Heart left ventricle (tissue), 16 donors: ENCODE data around the gene ANGPTL8. TPM values are rescaled to one million over a fixed set of nuclear protein-coding genes. Genes with fewer than 3 reads are reported as not detected.

Experiments
- ATAC-seq, 4 donors: fragments of 200-7000 bp; cut with Tn5 transposase; one replicate each; pipeline ENCODE4 v1.9.1; 2020 to 2022; ENCODE audit warnings: moderate library complexity in 4 of 4, mild to moderate bottlenecking in 3 of 4, moderate number of reproducible peaks in 1 of 4
- DNase-seq, 5 donors: peaks; one replicate each; pipeline ENCODE4 v3.0.0-alpha.2; 2020
- H3K27ac ChIP-seq, 12 donors: fragments of 200-600 bp; sonication (generic) in 4 of 12; one replicate each; pipeline versions ENCODE4 v1.5.0 to v1.8.0; 2016 to 2022; ENCODE audit warnings: mild to moderate bottlenecking in 2 of 12
- H3K27me3 ChIP-seq, 9 donors: fragments of 200-600 bp; sonication (generic) in 2 of 9; one replicate each; pipeline versions ENCODE4 v1.5.1 to v1.8.0; 2016 to 2022; ENCODE audit warnings: mild to moderate bottlenecking in 3 of 9
- H3K36me3 ChIP-seq, 9 donors: fragments of 200-600 bp; sonication (generic) in 2 of 9; one replicate each; pipeline versions ENCODE4 v1.5.0 to v1.8.0; 2018 to 2022; ENCODE audit warnings: mild to moderate bottlenecking in 2 of 9
- H3K4me1 ChIP-seq, 12 donors: fragments of 200-600 bp; sonication (generic) in 4 of 12; one replicate each; pipeline versions ENCODE4 v1.5.0 to v1.8.0; 2016 to 2022; ENCODE audit warnings: mild to moderate bottlenecking in 3 of 12
- H3K4me3 ChIP-seq, 12 donors: fragments of 200-600 bp; sonication (generic) in 4 of 12; one replicate each; pipeline versions ENCODE4 v1.5.0 to v1.8.0; 2017 to 2022; ENCODE audit warnings: mild to moderate bottlenecking in 9 of 12, moderate library complexity in 4 of 12
- H3K9me3 ChIP-seq, 12 donors: fragments of 200-600 bp; sonication (generic) in 4 of 12; one replicate each; pipeline versions ENCODE4 v1.5.0 to v1.8.0; 2016 to 2022; ENCODE audit warnings: mild to moderate bottlenecking in 1 of 12
- POLR2A ChIP-seq, 2 donors: fragments of 450-650 bp; IDR thresholded peaks; one replicate each; pipeline ENCODE4 v1.6.1; 2017; ENCODE audit warnings: antibody characterized with exemption in 2 of 2, mild to moderate bottlenecking in 2 of 2, moderate library complexity in 2 of 2
- WGBS, 4 donors: extraction: QIAGEN DNeasy Blood & Tissue Kit in 2 of 4; methylation state at CpG; one replicate each; pipeline versions ENCODE4 v1.1.5 to v1.1.7; 2013 to 2018; 5-methylcytosine and 5-hydroxymethylcytosine counted together
- intact Hi-C, 10 donors: fragments of 100-400 bp; cut with DNase I; formaldehyde crosslinking; loops; one replicate each; pipeline versions ENCODE4 v1.11.1 to v1.14.2; 2022
- polyA plus RNA-seq, 2 donors: library from polyadenylated mRNA; stranded (reverse); fragments of 200-250 nt; gene quantifications; one replicate each; pipeline ENCODE4 v1.2.3, GENCODE V29; 2013
- total RNA-seq, 9 donors: library from RNA; depleted of rRNA in 2 of 9; stranded (reverse); fragments of >200 nt in 2 of 9; fragmentation: NEBNext Ultra II Directional in 3 of 9; extraction: Animal tissue kit (Norgen Biotek cat#: 25700) in 3 of 9; gene quantifications; one replicate each; pipeline versions ENCODE4 v1.1.0 to v1.2.4, GENCODE V29; 2016 to 2023
- TF ChIP-seq, protein P1 (sequence below), 12 donors: fragments of 200-600 bp; sonication (generic) in 4 of 12; IDR thresholded peaks; one replicate each; pipeline versions ENCODE4 v1.5.0 to v1.8.0; 2018 to 2022; ENCODE audit warnings: antibody characterized with exemption in 12 of 12, mild to moderate bottlenecking in 5 of 12
- donor health status: ischemic (EF 13 %, LVEDD 7.1; RV severe dilation, severe dysfunction).
- donor health status: healthy with polysubstance abuse.
- donor health status: DM: no; HTN: yes; CAD: no.
- donor health status: DM: no; HTN: no; CAD: no.
- donor health status: ischemic (EF 25% LVEDD 6.9; RV normal size, moderate dysfunction).
- donor health status: ischemic (EF 25% LVEDD 5.7; RV mildly dilated, moderate dysfunction).
- donor health status: healthy.
- donor health status: DM: yes; HTN: yes; CAD: no.
- donor health status: ischemic (EF 35%, LVEDD 5.7; RV mildly dilated, moderate dysfunction).
- donor health status: nonischemic (EF 11% LVEDD 7.7; RV severe dilation, severe dysfunction).
- donor health status: DM: yes; HTN: yes; CAD: no.
- donor health status: PGD.
- donor health status: ischemic (EF 29% LVEDD 5.4; RV normal size, mild dysfunction).
- donor health status: nonischemic (EF 23%, LVEDD 6.1; RV moderate dilation, normal function).

The ANGPTL8 gene
- total and polyA plus RNA-seq, 11 donors: 0.61 to 10.2 (median 6.3) TPM; not detected in 8

DNA sequence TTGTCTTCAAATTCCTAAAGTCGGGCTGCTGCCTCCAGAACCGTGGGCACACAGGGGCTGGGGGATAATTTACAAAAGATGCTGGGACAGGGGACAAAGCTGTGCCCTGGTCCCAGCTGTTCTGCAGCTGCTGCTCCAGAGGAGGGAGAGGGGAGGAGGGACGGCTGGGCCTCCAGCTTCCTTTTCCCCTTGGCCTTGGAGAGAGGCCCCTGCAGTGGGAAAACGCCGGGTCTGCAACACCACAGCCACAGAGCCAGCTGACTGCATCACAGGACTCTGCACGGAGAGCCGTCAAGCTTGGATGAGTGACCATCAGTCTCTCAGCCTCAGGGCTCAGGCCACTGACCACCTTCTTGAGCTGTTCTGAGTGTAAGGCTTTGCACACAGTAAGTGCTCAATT is 16.8 kb downstream of the ANGPTL8 start:
- intact Hi-C loops: no loop called here
- peaks cover 0 to 60% (median 33%) of the 10 kb centered on the region in 12 donors for H3K4me1 ChIP-seq
- DNase-seq: peak; percentile 76 to 86 (median 80)
- ATAC-seq: peak; percentile 45 to 83 (median 66)
- peak overlapping the region in 2 of 12 donors; percentile 4 to 14 for H3K4me3 ChIP-seq
- H3K9me3 ChIP-seq: no peaks in the 10 kb centered on the region
- peaks cover 0 to 17% (median 14%) of the 10 kb centered on the region in 9 donors for H3K36me3 ChIP-seq
- 18 to 31% (median 22%) methylated on average over 7 of the region's 7 CpGs for WGBS, 4 donors
- TF ChIP-seq, protein P1, sequence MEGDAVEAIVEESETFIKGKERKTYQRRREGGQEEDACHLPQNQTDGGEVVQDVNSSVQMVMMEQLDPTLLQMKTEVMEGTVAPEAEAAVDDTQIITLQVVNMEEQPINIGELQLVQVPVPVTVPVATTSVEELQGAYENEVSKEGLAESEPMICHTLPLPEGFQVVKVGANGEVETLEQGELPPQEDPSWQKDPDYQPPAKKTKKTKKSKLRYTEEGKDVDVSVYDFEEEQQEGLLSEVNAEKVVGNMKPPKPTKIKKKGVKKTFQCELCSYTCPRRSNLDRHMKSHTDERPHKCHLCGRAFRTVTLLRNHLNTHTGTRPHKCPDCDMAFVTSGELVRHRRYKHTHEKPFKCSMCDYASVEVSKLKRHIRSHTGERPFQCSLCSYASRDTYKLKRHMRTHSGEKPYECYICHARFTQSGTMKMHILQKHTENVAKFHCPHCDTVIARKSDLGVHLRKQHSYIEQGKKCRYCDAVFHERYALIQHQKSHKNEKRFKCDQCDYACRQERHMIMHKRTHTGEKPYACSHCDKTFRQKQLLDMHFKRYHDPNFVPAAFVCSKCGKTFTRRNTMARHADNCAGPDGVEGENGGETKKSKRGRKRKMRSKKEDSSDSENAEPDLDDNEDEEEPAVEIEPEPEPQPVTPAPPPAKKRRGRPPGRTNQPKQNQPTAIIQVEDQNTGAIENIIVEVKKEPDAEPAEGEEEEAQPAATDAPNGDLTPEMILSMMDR (IDR thresholded peaks at IDR 0.05): no peak
- TF ChIP-seq POLR2A (IDR thresholded peaks at IDR 0.05): no peak
- H3K27ac ChIP-seq: peak overlapping the region; percentile 18 to 92 (median 48)
- H3K27me3 ChIP-seq: no peaks in the 10 kb centered on the region

DNA sequence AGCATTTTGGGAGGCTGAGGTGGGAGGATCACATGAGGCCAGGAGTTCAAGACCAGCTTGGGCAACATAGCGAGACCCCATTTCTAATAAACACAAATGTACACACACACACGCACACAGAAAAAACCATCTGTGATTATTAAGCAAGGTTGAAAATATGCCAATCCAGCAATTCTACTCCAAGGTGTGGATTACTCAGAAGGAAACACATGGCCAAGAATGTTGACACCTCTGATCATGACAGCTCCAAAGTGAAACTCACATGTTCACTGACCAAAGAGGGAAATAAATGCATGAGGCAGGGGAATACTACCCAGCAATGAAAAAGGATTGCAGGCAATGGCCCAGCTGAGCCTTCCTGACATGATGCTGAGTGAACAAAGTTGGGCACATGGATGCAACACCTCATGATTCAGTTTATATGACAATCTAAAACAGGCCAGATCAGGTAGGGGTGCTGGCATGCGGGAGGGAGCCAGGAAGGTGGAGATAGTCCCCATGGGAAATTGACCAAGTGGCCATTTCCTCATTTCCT is 18.5 kb downstream of the ANGPTL8 start:
- intact Hi-C loops: no loop called here
- H3K27ac ChIP-seq: peak overlapping the region in 6 of 12 donors; percentile 5 to 92 (median 26)
- 80 to 89% (median 85%) methylated on average over 3 of the region's 3 CpGs for WGBS, 4 donors

GRCh38 chr19:11260996-11261395 is 21.6 kb downstream of the ANGPTL8 start:
- H3K4me3 ChIP-seq: peak overlapping the region in 11 of 12 donors; percentile 67 to 98 (median 90)
- no peak for ATAC-seq
- H3K4me1 ChIP-seq: peaks cover 0 to 35% (median 22%) of the 10 kb centered on the region in 12 donors
- no peaks in the 10 kb centered on the region for H3K36me3 ChIP-seq
- DNase-seq: no peak
- H3K27ac ChIP-seq: peak overlapping the region; percentile 45 to 98 (median 94)
- peaks cover 0 to 10% (median 0%) of the 10 kb centered on the region in 9 donors for H3K27me3 ChIP-seq
- no peaks in the 10 kb centered on the region for H3K9me3 ChIP-seq
- TF ChIP-seq, protein P1 (IDR thresholded peaks at IDR 0.05): no peak
- no peak for TF ChIP-seq POLR2A (IDR thresholded peaks at IDR 0.05)
- 69 to 74% (median 69%) methylated on average over 5 of the region's 5 CpGs for WGBS, 4 donors
- intact Hi-C loops: no loop called here

More for the DNA sequence above, 18.5 kb downstream of the ANGPTL8 start:
- peaks cover 0 to 45% (median 27%) of the 10 kb centered on the region in 12 donors for H3K4me1 ChIP-seq
- TF ChIP-seq, protein P1 (IDR thresholded peaks at IDR 0.05): no peak
- no peak for TF ChIP-seq POLR2A (IDR thresholded peaks at IDR 0.05)
- ATAC-seq (no peak), DNase-seq (no peak)
- H3K36me3 ChIP-seq: peaks cover 0 to under 1% (median 0%) of the 10 kb centered on the region in 9 donors
- H3K4me3 ChIP-seq: no peak overlapping the region
- peaks cover 0 to 5% (median 0%) of the 10 kb centered on the region in 9 donors for H3K27me3 ChIP-seq
- no peaks in the 10 kb centered on the region for H3K9me3 ChIP-seq

DNA sequence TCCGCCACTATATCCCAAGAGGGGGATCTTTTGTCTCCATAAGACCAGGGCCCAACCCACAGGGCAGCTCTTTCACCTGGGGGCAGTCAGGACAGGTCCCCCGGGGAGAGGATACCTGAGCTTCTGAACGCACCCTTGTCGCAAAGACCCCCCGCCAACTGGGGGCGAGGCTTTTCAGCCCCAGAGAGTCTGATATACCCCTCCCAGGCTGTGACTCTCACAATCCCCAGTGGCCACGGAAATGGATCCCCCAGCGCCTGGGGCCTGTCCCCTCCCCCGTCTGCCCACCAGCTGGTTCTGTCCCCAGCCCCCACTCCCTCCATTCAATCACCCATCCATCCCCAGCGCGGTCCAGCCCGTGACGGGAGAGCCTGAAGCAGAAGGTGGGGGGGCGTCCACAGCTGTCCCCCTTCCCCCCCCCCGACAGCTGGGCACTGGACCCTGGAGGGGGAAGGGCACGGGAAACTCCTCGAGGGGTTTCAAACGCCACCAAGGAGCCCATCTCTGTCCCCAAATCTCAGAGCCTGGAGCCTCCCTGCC is 22.1 kb downstream of the ANGPTL8 start:
- 16 to 20% (median 17%) methylated on average over 13 to 18 of the region's 18 CpGs for WGBS, 4 donors
- DNase-seq (peak in 2 of 5 donors; percentile 40 to 53), ATAC-seq (peak in 3 of 4 donors; percentile 13 to 26 (median 23))
- H3K27ac ChIP-seq: peak overlapping the region; percentile 78 to 98 (median 94)
- peaks cover 0 to 10% (median 0%) of the 10 kb centered on the region in 9 donors for H3K27me3 ChIP-seq
- intact Hi-C loops: no loop called here
- TF ChIP-seq, protein P1 (IDR thresholded peaks at IDR 0.05): no peak
- no peak for TF ChIP-seq POLR2A (IDR thresholded peaks at IDR 0.05)
- no peaks in the 10 kb centered on the region for H3K36me3 ChIP-seq
- no peaks in the 10 kb centered on the region for H3K9me3 ChIP-seq
- peaks cover 0 to 30% (median 21%) of the 10 kb centered on the region in 12 donors for H3K4me1 ChIP-seq
- H3K4me3 ChIP-seq: peak overlapping the region; percentile 67 to 98 (median 90)
